HepG2 (cell line): ENCODE data around the gene KIF6. TPM values are rescaled to one million over a fixed set of nuclear protein-coding genes. Genes with fewer than 3 reads are reported as not detected.

Source experiments
- HDAC6 ChIP-seq: fragments of 200-600 bp; sonication (generic); IDR thresholded peaks from 2 replicates; pipeline ENCODE4 v1.7.0; 2017; ENCODE audit warnings: mild to moderate bottlenecking, antibody characterized with exemption, low read length, low read depth
- MLXIP ChIP-seq: sonication (generic); formaldehyde crosslinking; IDR thresholded peaks from 2 replicates; pipeline ENCODE4 v1.9.0; 2021; ENCODE audit warnings: missing genetic modification reagents, borderline replicate concordance
- NFIC ChIP-seq: IDR thresholded peaks from 2 replicates; pipeline ENCODE4 v1.6.1; 2012; ENCODE audit warnings: mild to moderate bottlenecking, low read length, inconsistent platforms
- ZNF138 ChIP-seq: sonication (generic); formaldehyde crosslinking; IDR thresholded peaks from 2 replicates; pipeline ENCODE4 v1.5.0; 2020; ENCODE audit warnings: mild to moderate bottlenecking, low read depth, missing genetic modification reagents
- ZNF318 ChIP-seq: sonication (generic); formaldehyde crosslinking; IDR thresholded peaks from 2 replicates; pipeline ENCODE4 v1.4.0; 2020; ENCODE audit warnings: mild to moderate bottlenecking, missing genetic modification reagents
- ZNF775 ChIP-seq: sonication (generic); formaldehyde crosslinking; IDR thresholded peaks from 2 replicates; pipeline ENCODE4 v1.4.0; 2020; ENCODE audit warnings: missing genetic modification reagents, mild to moderate bottlenecking, moderate library complexity, borderline replicate concordance
- polyA plus RNA-seq, 8 experiments: library from polyadenylated mRNA; depleted of rRNA in 3 of 8; stranded (reverse) in 7 of 8; unstranded in 1 of 8; fragments of >200 nt; fragmentation: Illumina TruSeq in 4 of 8; extraction: Trizol in 4 of 8; gene quantifications; 2 replicates each; pipeline versions ENCODE4 v1.2.1 to v1.2.3, GENCODE V29; 2011 to 2016; ENCODE audit warnings: low read depth in 4 of 8, missing spikeins in 1 of 8, mixed read lengths in 1 of 8; ENCODE audit not compliant: insufficient read depth in 1 of 8
- total RNA-seq, 5 experiments: library from RNA; depleted of rRNA; stranded (reverse); fragments of >200 nt; fragmentation: Illumina TruSeq; extraction: Trizol; gene quantifications; 2 replicates each; pipeline ENCODE4 v1.2.3, GENCODE V29; 2016; ENCODE audit warnings: low read depth in 1 of 5
- TF ChIP-seq, protein P1 (sequence below): sonication (generic); formaldehyde crosslinking; IDR thresholded peaks from 2 replicates; pipeline ENCODE4 v1.8.0; 2022; ENCODE audit warnings: missing genetic modification reagents, mild to moderate bottlenecking, inconsistent platforms, borderline replicate concordance

Gene KIF6
- total and polyA plus RNA-seq, 2 of the 13 experiments (the other 11 are each of a cell fraction or from before 2014, with no cell fraction given) = 0.04 to 0.27 TPM

- TF ChIP-seq MLXIP (CRISPR knock-in tag) (no peak), NFIC (no peak), ZNF318 (CRISPR knock-in tag) (no peak), HDAC6 (no peak), ZNF775 (CRISPR knock-in tag) (no peak), ZNF138 (no peak)
- TF ChIP-seq, protein P1, sequence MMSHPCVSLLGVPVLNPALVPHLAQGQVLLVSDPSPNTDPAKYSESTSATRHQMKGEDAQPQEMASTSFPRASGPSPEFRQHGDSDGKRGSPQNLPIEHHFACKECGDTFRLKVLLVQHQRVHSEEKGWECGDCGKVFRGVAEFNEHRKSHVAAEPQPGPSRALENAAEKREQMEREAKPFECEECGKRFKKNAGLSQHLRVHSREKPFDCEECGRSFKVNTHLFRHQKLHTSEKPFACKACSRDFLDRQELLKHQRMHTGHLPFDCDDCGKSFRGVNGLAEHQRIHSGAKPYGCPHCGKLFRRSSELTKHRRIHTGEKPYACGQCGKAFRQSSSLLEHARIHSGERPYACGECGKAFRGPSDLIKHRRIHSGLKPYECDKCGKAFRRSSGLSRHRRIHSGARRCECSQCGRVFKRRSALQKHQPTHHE = no peak
These were observed 207.5 kb downstream of the KIF6 start (continued) for GRCh38 chr6:39517756-39518155.
